ENCODE data around the gene PCDHGC4.

The PCDHGC4 gene

GRCh38 chr5:141529002-141529401, 44.2 kb downstream of the PCDHGC4 start:
- no peak for DNase-seq (ENCODE audit: low read depth in 2 of 2)

- no peak for DNase-seq (ENCODE audit: low read depth in 2 of 2)
These were observed 45.0 kb downstream of the PCDHGC4 start for GRCh38 chr5:141529873-141530272.

- no peak for DNase-seq (ENCODE audit: low read depth in 2 of 2)
These were observed 47.9 kb downstream of the PCDHGC4 start for GRCh38 chr5:141532726-141533125.

- DNase-seq (ENCODE audit: low read depth in 2 of 2): no peak
These were observed 49.1 kb downstream of the PCDHGC4 start for GRCh38 chr5:141533897-141534296.

GRCh38 chr5:141534492-141535213, 49.8 kb downstream of the PCDHGC4 start:
- DNase-seq (ENCODE audit: low read depth in 2 of 2): no peak
